KBM-7 (cell line): Measurements from ENCODE around the gene IGSF9.

Experiments used
- DNase-seq: peaks from one replicate; pipeline ENCODE4 v3.0.0-alpha.2; 2015
- in situ Hi-C: fragments of 300-500 bp; cut with MboI; formaldehyde crosslinking; loops from 2 replicates; pipeline ENCODE4 v1.14.3; 2020; ENCODE audit warnings: low sequenced_read_pairs, low pct_unique_long_range_greater_than_20kb, mixed read lengths

Gene IGSF9

GRCh38 chr1:159949981-159950381, 4.6 kb upstream of the IGSF9 start:
- in situ Hi-C loops = no loop called here
- DNase-seq = peak; percentile 27

DNA sequence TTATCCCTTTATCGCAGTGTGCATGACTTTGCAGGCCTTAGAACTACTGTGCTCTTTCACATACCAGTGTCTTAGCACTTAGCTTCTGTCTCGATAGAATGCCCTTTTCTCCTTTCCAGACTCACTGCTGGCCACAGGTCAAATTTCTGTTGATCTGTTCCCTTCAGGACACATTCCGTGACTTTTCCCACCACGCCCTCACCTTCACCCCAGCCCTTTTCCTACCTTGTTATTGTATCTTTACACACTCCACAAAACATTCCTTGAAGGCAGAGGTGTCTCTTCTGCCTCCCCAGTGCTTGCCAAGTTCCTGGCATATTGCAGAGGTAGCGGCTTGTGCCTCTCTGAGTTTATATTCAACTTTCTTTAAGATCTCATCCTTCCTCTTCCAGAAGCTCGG, 3.7 kb upstream of the IGSF9 start:
- in situ Hi-C loops = no loop called here

DNA sequence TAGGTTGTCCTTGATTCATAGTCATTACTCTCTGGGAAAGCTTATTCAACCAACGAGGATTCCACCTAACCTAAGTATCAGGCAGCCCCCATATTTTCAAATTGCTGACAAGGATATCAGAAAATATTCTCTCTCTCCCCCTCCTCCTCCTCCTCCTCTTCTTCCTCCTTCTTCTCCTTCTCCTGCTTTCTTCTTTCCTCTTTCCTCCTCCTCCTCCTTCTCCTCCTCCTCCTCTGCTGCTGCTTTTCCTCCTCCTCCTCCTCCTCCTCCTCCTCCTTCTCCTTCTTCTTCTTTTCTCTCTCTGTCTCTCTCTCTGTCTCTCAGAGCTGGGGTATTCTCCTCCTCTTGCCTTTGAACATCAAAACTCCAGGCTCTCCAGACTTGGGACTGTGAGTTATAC, 2.5 kb upstream of the IGSF9 start:
- in situ Hi-C loops = no loop called here
- no peak for DNase-seq

More for the DNA sequence above, 3.7 kb upstream of the IGSF9 start:
- no peak for DNase-seq

DNA sequence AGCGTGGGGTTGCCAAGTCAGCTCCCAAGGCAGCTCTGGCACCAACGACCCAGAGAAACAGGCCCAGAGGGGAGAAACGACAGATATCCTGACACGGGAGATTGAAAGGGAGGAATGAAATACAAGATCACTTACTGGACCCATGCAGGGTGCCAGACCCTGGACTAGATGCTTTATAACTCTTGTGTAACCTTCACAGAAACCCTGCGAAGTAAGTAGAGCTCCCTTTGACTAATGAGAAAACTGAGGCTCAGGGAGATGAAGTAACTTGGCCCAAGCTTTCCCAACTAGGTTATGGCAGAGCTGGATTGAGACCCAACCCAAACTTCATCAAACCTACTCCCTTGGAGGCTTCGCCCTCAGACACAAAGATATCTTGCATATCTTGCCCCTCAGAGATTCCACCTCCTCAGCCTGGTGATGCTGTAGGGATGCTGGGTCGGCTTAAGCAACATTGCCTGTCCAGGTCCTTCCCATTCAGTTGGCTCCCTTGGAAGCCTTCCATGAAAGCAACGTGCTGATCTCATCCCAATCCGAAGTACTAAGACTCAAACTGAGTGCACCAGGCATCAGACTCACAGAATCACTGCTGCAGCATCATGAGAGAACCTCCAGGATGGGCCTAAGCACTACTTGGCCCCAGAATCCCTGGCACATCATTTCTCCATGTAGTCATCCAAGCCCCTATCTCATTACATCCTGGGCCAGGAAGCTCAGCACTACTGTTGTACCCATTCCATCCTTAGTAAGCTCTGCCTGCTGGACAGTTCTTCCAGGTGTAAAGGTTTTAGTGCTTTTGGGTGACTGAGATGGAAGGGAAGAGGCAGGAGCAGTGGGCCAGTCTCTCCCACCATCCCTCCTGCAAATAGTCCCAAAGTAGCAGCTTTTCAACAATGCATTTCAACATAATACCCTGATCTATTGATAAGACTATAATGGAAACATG, 1.1 kb upstream of the IGSF9 start:
- in situ Hi-C loops = no loop called here
- DNase-seq = no peak

GRCh38 chr1:159944623-159945455, 574 bp downstream of the IGSF9 start:
- no peak for DNase-seq
- in situ Hi-C loops = no loop called here

GRCh38 chr1:159943908-159944622, 1.3 kb downstream of the IGSF9 start:
- in situ Hi-C loops = no loop called here

DNA sequence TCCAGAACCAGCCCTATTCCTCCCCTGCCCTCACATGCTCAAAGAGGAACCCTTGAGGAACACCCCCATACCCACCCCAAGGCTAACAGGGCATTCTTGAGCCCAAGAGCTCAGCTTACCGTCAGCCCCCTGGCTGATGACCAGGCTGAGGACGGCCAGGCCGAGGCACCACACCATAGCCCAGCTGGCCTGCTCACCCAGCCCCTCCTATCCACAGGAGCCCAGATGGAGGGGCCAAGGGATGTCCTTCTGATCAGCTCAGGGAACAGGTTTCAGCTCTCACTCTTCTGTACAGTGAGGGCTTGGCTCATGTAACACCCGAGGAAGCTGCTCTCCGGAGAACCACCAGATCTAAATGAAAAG, 2.2 kb downstream of the IGSF9 start:
- in situ Hi-C loops = no loop called here
- DNase-seq = no peak

More at GRCh38 chr1:159943908-159944622, 1.3 kb downstream of the IGSF9 start:
- no peak for DNase-seq

DNA sequence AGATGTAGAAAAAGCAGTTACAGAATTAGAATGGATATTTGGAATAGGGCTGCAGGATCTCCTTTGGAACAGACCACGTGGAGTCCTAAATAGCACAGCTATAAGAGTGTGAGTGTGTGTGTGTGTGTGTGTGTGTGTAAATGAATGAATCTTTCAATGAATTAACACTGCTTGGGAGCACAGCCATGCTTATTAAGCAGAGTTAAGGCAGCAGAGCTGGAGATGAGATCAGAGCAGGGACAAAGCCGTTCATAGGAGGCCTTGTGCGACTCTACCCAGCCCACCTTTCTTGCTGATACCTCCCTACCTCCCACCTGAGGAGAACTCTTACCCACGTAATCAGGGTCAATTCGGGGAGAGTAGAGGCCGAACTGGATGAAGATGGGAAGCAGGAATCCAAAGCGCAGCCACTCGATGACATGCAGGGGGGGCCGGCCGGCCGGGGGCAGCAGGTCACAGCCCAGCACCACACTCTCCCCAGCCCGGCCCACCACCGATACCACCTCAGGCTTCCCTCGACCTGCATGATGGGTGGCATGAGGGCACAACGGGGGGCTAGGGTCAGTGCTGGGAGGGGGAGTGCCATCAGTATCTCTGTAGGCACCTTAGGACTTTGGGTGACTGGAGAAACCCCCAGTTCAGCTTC, 2.7 kb downstream of the IGSF9 start:
- DNase-seq = no peak
- in situ Hi-C loops = no loop called here

GRCh38 chr1:159941591-159942560, 3.5 kb downstream of the IGSF9 start:
- no peak for DNase-seq
- in situ Hi-C loops = no loop called here

DNA sequence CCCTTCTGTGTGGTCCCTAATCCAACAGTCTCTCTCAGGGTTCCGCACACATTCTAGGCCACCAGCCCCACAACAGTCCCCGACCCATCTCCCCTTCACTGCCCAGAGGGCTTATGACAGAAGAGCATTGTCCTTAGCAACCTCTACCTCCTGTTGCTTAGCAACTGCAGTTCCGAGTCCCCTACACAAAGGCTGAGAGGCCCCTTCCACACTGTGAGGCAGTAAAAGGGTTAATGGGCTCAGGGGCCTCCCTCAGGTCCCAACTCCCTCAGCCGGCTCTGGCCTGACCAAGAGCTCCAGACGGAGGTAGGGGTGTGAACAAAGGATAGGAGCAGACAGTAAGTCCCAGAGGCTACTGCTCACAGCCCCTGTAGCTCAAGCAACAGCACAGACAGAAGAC, 4.3 kb downstream of the IGSF9 start:
- in situ Hi-C loops = no loop called here
- no peak for DNase-seq

DNA sequence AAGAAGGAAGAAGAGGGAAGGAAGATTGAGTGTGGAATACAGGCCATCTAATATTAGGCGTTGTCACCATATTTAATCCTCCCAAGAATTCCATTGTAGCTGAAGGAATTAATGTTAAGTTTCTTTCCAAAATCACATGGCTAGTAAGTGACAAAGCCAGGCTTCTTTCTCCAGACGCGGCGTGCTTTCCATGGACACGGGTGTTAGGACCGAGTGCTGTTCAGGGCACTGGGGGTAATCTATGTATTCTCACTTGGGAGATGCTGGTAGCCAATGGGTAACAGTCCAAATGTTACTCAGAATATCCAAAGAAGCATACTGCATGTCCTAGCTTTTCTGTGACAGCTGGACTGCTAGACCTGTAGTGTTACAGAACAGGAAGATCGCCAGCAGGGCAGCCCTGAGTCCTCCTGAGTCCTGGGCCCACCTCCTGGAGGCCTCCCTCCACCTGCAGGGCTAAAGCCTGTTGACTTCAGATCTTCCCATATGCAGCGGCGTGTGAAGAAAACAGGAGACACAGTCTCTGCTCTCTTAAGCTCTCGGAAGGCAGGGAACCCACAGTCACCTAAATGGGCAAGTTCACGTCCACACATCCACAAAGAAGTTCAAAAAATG, 5.3 kb downstream of the IGSF9 start:
- in situ Hi-C loops = no loop called here
- no peak for DNase-seq

DNA sequence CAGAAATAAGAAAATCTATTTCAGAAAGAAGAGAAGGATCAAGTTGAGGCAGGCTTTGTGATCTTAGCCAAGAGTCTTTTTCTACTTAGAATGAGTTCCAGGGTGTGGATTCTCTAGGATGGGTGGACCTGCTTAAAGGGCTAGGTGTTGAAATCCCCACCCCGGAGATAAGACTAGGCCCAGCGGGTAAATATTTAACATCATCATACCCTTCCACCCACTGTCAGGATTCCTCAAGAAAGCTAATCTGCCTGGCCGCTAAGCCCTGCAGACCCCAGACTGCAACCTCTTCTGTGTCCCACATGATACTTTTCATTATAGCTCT, 5.8 kb downstream of the IGSF9 start:
- in situ Hi-C loops = no loop called here
- DNase-seq = no peak

DNA sequence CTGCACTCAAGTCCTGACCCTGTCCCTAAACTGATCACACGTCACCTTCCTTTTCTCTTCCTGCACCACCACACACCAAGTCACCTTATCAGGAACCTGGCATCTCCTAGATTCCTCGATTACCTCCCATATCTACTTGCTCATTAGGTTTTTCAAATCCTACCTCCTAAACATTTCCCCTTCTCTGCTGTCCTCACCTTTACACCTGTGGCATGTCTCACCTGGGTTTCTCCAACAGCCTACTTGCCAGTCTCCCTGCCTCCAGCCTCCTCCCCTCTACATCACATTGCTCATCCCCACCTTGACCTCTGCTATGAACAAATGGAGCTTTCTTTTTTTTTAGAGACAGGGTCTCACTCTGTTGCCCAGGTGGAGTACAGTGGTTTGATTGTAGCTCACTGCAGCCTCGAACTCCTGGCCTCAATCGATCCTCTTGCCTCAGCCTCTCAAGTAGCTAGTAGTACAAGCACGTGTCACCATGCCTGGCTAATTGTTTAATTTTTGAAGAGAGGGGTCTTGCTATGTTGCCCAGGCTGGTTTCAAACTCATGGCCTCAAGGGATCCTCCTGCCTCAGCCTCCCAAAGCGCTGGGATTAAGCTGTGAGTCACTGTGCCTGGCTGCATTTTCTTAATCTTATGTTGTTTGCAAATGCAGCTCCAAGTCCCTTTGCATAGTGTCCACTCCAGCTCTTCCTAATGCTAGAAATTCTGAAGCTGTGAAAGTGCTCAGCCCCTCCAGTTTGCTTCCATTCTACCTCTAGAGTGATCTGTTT, 6.3 kb downstream of the IGSF9 start:
- in situ Hi-C loops = no loop called here
- no peak for DNase-seq

DNA sequence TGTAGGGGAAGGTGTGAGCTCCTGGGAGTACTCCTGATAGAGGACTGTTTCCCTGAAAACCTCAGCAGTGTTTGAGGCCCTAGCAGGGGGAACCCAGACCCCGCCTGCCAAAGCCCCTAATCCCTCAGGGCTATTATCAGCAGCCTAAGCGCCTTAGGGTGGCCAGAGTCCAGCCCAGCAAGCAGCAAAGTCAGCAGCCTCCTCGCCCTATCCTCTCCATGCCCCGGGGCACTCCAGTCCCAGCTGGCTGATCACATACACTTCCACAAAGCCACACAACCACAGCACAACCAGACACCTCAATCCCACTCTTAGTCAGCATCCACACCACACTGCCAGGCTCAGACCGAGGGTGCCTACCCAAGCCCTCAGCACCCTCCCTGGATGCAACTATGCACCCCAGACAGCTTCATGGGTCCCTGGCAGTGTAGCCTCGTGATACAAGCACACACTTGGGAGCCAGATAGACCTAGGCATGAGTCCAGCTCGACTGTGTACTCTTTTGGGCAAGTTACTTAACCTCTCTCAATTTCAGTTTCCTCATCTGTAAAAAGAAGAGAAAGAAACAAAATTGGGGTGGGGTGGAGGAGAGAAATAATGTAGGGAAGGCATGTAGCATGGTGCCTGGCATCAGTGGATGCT, 7.1 kb downstream of the IGSF9 start:
- in situ Hi-C loops = no loop called here
- DNase-seq = no peak

GRCh38 chr1:159937054-159937750, 8.2 kb downstream of the IGSF9 start:
- peak; percentile 58 for DNase-seq
- in situ Hi-C loops = no loop called here

DNA sequence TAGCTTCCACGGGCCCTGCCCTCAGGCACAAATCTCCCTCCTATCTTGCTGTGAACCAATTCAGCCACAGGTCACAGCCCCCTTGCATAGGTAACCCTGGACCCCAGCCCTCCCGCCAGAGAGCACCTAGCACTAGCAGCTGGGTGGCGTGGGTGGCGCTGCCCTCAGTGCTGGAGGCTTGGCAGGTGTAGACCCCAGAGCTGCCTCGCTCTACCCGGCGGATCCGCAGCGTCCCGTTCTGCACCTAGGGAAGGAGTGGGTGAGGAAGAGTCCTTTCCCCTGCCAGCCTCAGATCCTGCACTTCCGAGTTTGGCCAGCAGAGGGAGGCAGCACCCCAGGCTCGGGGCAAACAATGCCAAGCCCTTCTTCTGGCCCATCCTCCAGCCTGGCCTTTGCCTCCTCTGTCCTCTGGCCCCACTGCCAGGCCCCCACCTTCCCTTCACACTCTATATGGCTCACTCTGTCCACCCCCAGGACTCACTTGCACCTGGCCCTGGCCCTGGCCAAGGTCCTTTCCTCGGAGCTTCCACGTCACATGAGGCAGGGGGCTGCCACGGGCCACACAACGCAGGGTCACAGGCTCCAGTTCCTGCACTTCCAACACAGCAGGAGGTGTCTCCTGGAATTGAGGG, 9.0 kb downstream of the IGSF9 start:
- peak; percentile 87 for DNase-seq
- in situ Hi-C loops = no loop called here
